Measurements from ENCODE around the gene DPH2.

DNA sequence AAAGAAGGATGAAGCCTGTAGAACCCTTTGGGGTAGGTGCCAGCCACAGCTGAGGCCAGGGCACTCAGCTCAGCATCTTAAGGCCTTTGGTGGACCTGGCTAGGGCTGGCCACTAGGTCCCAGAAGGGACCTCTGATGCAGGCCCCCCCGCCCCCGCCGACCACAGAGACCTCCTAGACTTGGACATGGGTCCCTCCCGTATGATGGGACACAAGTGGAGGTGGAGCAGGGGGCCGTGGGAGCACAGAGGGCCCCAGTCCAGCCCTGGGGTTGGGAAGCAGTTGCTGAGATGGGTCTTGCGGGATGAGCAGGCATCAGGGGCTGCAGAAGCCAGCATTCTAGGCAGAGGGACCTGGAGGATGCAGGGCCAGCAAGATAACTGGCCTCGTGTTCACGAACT, 12.4 kb downstream of the DPH2 start:
- TF ChIP-seq ESRRG (CRISPR knock-in tag; IDR thresholded peaks at IDR 0.05): no peak
- TF ChIP-seq, protein P1, sequence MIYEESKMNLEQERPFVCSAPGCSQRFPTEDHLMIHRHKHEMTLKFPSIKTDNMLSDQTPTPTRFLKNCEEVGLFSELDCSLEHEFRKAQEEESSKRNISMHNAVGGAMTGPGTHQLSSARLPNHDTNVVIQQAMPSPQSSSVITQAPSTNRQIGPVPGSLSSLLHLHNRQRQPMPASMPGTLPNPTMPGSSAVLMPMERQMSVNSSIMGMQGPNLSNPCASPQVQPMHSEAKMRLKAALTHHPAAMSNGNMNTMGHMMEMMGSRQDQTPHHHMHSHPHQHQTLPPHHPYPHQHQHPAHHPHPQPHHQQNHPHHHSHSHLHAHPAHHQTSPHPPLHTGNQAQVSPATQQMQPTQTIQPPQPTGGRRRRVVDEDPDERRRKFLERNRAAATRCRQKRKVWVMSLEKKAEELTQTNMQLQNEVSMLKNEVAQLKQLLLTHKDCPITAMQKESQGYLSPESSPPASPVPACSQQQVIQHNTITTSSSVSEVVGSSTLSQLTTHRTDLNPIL (CRISPR knock-in tag; IDR thresholded peaks at IDR 0.05; ENCODE audit: low read depth): no peak
- TF ChIP-seq ZNF565 (CRISPR knock-in tag; conservative IDR thresholded peaks at IDR 0.05; ENCODE audit: low read depth): no peak
- TF ChIP-seq ARNTL (CRISPR knock-in tag; IDR thresholded peaks at IDR 0.05; ENCODE audit: borderline replicate concordance, low read depth): no peak
- TF ChIP-seq TOX (CRISPR knock-in tag; IDR thresholded peaks at IDR 0.05; ENCODE audit: borderline replicate concordance): no peak
- no peak for TF ChIP-seq ZNF8 (CRISPR knock-in tag; IDR thresholded peaks at IDR 0.05)
- TF ChIP-seq, protein P2, sequence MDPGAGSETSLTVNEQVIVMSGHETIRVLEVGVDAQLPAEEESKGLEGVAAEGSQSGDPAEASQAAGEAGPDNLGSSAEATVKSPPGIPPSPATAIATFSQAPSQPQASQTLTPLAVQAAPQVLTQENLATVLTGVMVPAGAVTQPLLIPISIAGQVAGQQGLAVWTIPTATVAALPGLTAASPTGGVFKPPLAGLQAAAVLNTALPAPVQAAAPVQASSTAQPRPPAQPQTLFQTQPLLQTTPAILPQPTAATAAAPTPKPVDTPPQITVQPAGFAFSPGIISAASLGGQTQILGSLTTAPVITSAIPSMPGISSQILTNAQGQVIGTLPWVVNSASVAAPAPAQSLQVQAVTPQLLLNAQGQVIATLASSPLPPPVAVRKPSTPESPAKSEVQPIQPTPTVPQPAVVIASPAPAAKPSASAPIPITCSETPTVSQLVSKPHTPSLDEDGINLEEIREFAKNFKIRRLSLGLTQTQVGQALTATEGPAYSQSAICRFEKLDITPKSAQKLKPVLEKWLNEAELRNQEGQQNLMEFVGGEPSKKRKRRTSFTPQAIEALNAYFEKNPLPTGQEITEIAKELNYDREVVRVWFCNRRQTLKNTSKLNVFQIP (CRISPR knock-in tag; IDR thresholded peaks at IDR 0.05; ENCODE audit: borderline replicate concordance, low read depth): no peak
